NCI-H146 treated with DMSO at 0.1 percent for 48 hours (cell line): ENCODE results near the gene TTLL11.

Experiments used
- DNase-seq: peaks from one replicate; lab custom pipeline; 2025; ENCODE audit not compliant: unreplicated experiment; lab: John Stamatoyannopoulos, UW

TTLL11 gene

DNA sequence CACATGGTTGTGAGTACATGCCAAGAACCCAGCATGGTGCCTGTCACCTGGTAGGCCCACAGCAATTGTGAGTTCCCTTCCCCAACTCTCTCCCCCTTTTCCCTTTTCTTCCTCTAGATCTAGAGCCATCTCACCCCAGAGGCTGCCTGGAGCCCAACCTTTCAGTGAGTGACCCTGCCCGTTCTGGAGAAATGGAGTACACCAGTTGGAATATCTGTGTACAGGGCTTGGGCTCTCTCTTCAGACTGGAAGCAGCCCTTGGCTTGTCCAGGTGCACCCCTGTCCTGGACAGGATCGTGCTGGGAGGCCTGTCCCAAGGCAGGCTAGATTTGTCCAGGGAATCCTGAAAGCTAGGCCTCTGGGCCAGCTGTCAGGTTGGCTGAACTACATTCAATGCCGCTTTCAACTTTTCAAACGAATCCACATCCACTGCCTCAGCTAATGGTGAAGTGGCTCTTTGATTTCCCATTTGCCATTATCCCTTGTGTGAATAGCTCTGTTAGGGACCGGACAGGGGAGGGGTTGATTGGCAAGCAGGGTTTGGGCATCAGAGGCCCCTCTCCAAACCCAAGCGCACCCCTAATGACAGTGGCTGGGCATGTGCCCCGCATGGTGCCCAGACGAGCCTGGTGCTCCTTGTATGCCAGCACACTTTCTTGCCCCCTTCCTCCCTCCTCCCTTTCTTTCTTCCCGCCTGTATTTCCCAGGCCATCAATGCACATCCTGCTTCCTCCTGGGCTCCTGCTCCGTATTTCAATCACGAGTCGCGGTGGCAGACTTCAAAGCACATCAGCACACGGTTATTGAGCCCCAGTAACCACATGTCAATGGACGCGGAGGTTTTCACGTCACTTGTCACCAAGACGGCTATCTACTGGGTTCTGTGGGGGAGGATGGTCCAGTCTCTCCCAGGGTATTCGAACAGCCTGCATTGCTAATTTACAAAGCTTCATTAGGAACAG, 230.5 kb downstream of the TTLL11 start:
- DNase-seq, result no peak

DNA sequence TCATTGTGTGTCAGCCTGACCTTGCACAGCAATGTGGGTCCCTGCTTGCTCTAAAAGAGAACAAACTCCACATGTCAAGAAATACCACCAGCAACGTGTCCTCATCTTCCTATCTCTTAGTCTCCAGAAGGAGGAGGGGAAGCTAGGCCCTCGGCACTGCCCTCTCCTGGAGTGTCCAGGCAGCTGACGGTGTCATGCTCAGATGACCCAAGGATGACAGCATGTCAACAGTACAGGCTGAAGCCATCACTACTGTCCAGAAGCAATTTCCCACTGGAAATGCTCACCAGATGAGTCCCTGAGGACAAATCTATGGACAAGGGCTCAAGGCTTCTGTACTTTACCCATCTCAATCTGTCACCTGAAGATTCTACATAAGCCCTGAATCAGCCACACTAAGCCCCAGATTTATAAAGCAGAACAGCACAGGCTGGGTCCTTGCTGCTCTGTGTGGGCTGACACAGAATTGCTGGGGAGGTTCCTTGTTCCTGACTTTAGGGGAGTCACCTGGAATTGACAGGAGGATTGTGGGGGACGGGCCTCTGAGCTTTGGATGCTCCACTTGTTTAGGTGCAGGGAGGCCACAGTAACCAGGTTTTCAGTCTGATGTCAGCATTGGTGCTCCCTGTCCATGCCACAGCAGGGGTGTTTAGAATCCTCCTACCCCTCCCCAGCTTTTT, 231.5 kb downstream of the TTLL11 start:
- DNase-seq, result no peak

DNA sequence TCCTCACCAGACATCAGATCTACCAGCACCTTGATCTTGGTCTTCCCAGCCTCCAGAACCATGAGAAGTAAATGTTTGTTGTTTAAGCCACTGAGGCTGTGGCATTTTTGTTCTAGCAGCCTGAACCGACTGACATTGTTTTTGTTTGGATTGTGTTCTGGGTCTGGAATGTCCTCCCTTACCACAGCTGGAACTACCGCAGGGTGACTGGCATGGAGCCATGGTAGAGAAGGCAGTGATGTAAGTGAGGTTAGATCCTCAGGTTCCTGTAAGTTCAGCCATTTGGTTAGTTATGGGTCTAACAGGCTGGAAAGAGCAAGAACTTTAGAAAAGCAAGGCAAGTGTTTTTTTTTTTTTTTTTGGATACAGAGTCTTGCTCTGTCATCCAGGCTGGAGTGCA, 232.4 kb downstream of the TTLL11 start:
- DNase-seq, result no peak

DNA sequence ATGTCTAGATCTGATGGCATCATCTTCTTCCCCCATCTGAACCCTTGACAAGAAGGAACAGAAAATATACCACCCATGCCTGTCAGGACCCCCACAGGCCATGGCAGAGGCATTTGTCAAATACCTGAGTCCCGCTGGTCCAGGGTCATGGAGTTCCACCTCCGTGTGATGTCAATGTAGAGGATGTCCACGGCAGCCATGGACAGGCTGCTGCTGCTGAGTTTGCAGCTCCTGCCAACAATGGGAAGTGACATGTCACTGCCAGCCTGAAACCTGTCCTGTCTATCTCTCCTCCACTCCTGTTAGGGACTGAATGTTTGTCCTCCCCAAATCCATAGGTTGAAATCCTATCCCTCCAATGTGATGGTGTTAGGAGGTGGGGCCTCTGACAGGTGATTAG, 232.9 kb downstream of the TTLL11 start:
- DNase-seq, result no peak

DNA sequence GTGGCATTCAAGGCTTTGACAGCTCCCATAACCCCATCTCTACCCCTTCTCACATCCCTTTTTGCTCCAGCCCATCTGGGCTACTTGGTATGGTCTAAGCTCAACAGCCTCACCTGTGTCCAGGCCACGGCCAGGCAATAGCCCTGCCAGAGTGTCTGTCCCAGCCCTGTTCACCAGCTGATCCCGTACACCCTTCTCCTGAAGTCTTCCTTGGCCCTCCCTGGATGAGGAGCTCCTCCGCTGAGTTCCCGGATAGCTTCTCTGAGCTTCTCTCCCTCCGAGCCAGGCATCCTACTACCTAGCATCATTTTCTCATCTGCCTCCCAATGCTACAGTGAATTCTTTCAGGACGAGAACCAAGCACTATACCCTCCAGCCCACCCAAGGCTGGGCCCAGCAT, 233.5 kb downstream of the TTLL11 start:
- no peak for DNase-seq

DNA sequence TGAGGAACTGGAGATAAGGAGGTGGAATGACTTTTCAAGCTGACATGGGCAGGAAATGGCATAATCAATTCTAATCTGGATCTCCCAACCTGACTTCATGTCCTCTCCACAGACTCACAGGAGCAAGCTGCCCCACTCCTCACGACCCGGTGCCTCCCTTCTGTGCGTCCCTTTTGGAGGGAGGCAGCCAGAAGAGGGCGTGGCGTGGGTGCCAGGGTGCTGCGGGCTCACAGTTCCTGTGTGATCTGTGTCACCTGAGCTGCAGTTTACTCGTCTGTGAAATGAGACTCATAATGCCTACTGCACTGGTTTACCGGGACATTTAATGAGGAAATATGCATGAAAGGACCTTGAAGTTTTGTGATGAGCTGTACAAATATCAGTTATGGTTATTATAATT, 234.3 kb downstream of the TTLL11 start:
- no peak for DNase-seq

DNA sequence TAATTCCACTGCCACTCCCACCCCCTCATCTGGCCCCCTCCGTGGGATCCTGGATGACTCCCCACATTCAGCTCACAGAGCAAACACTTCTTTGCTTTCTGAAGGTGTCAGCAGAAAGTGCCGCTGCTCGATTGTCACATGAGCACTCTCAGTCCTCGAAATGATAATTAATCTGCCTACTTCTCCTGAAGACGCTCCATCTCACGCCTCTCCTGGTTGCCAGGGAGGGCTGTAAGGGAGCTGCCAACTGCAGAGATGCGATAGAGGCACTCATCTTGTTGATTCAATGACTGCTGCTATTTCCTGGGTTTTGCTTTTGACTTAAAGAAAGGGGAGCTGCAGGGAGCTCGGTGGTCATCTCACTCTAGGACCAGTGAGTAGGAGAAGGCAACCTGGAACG, 235.2 kb downstream of the TTLL11 start:
- DNase-seq, result no peak

DNA sequence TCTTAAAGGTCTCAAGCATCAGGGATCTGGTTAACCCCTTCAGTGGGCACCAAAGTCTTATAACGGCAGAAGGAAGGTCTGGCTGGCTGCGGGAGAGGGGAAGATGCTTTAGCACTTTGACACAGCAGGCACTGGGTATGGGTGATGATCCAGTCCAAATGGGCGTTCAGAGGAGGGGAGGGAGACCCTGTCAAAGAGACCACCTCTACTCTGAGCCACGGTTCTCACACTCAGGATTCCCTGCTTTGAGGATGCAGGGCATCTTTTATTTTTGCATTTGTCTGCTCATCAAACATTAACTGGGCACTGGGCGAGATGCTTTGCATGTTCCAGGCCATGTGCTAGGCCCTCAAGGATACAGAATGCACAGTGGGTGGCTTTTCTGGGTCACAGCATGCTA, 237.6 kb downstream of the TTLL11 start:
- DNase-seq, result no peak

DNA sequence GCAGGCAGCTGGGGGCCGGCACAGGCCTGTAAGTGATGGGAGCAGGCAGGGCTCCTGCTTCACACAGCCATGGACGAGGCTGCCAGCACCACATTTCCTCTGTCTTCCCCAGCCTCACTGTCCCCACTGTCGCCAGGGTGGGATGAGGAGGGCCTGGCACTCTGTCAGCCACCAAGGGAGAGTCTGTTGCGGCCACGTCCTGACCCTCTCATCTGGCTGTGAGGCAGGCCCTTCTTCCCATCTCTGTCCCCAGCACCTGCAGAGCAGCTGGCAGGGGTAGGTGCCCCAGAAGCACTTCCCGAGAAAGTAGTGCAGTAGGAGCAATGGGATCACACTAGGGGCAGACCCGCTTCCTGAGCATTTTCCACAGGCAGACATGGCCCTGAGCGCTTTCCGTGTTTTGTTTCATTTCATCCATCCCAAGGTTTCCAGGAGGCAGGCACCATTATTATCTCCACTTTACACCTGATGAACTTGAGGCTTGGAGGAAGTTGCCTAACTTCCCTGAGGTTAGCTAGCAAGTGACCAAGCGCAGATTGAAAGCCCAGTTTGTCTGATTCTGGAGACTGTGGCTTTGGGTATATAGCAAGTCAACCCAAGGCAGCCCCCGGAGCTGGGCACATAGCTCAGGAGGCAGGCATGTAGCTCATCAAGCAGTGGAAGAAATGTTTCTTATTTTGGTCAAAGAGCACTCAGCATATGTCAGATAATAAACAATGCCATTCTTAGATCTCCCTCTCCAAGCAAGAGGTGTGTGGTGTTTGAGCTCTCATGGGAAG, 239.3 kb downstream of the TTLL11 start:
- no peak for DNase-seq

DNA sequence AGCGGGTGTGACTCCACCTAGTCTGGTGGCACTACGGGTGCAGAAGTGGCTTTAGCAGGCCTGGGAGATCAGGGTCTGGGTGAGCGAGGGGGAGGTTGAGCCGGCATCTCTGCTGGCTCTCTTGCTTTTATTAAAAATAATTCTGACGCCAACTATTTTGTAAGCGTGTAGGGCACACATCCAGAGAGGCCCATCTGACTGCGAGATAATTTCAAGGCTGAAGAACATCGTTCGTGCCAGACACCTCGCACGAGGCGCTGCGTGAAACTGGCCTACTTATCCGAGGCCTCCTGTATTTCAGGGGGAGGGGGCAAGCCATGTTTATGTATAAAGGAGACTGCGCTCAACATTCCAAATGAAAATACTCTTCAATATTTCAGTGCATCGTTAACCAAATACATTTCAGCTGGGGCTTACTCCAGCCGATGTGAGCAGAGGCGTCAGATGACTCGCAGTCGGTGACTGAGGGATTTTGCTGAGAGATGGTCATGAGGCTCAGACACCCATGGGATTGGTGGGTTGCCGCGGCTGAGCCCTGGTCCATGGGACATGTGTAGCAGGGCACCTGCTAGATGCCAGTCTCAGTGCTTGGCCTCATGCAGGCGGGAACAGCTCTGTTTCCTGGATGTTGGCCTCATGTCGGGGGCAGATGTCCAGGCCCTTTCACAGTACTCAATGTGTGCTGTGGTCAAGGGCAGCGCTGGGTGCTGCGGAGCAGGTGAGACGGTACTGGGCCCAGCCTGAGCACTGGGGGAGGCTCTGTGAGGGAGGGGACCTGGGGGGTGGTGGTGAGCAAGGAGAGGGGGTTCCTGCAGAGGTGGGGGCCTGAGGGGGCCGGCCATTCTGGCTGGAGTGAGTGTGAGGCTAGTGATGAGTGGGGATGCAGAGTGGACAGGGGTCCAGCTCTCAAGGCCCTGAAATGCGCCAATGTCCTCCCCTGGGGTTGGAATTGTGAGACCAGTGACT, 240.2 kb downstream of the TTLL11 start:
- no peak for DNase-seq

DNA sequence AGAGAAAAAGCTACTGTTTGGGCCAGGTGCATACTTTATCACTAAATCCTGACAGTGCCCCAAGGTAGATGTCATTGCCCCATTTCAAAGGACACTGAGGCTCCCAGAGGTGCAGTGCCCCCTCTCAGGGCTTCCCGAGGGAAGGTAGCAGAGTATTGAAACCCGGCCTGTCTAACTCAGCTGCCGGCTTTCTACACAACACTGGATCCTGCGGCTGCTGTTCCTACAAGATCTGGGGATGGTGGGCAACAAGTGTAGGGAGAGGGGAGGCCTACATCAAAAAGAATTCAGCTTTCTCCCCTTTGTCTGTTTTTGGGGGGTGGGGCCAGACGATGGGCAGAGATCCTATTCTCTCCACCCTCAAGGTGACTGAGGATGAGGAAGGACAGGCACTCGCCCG, 240.9 kb downstream of the TTLL11 start:
- DNase-seq, result no peak

DNA sequence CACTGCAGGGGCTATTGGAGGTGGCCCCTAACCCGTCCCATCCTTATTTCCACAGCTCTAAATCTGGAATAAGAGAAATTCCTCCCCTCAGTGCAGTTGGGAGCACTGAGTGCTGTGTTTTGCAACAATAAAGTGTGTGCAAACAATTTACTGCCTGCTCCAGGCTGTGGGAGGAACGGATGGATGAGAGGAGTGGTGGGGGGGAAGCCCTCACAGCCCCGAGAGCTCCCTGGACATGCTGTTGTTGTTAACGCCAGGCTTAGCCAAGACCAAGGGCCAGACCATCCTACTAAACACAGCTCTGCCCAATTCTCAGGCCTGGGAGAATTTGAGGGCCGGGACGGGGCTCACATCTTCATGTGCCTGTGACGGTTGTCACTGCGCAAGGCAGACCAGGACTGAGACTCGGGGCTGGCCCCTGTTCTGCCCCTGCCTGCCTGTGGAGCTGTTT, 241.4 kb downstream of the TTLL11 start:
- DNase-seq, result no peak

DNA sequence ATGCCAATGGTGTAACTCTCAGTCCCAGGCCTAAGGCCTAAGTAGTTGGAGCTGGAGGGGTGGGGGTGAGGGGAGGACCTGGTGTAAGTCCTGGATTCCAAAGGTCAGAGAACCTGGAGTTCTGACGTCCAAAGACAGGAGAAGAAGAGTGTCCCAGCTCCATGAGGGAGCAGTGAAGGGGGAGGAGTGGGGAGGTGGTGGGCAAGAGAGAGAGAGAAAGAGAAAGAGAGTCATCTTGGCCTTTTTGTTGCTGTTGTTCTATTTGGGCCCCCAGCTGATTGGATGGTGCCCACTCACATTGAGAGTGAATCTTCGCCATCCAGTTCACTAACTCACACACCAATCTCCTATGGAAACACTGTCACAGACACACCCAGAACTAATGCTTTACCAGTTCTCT, 242.7 kb downstream of the TTLL11 start:
- DNase-seq, result no peak

DNA sequence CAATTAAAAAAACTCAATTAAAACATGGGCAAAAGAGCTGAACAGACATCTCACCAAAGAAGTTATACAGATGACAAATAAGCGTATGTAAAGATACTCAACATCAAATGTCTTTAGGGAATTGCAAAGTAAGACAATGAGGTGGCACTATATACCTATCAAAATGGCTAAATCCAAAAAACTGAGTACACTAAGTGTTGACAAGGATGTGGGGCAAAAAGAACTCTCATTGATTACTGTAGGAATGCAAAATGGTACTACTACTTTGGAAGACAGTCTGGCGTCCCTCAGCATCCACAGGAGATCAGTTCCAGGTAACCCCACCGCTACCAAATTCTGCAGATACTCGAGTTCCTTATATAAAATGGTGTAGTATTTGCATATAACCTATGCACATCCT, 243.6 kb downstream of the TTLL11 start:
- no peak for DNase-seq

DNA sequence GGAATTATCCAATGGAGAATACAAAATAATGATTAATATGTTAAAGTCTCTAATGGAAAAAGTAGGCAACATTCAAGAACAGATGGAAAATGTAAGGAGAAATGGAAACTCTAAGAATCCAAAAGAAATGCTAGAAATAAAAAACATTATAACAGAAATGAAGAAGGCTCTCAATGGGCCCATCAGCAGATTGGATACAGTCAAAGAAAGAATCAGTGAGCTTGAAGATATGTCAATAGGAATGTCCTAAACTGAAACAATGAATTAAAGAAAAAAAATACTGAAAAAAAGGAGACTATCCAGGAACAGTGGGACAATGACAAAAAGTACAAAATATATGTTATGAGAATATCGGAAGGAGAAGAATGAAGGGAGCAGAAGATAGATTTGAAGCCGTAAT, 248.5 kb downstream of the TTLL11 start:
- DNase-seq, result no peak

DNA sequence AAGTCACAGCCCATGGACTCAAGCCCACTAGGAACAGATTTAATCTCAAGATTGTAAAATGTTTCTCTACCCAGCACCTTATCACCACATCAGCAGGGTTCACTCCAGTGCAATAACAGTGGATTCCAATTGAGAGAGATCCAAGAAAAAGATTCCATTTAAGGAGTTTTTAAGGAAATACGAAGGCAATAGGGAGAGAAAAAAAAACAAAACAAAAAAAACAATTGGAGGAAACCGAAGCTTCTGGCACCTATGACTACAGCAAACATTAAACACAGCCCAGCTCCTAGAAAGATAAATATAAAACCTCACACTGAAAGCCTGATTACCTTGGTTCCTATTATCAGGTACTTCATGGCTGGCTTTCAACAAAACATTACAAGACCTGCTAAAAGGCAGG, 249.0 kb downstream of the TTLL11 start:
- DNase-seq, result no peak

DNA sequence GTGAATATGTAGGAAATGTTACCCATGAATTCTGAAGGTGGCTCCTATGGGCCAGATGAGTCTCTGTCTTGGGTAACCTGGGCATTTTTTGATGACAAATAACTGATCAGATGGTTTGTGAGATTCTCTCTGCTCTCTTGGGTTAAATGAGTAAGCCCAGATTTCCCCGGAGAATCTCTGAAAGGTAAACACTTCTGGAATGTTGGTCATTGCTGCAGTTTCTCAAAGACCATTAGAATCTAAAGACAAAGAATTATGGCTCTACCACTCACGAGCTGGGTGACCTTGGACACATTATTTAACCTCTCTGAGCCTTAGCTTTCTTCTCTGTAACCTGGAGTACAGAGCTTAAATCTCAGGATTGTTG, 250.5 kb downstream of the TTLL11 start:
- DNase-seq, result no peak

DNA sequence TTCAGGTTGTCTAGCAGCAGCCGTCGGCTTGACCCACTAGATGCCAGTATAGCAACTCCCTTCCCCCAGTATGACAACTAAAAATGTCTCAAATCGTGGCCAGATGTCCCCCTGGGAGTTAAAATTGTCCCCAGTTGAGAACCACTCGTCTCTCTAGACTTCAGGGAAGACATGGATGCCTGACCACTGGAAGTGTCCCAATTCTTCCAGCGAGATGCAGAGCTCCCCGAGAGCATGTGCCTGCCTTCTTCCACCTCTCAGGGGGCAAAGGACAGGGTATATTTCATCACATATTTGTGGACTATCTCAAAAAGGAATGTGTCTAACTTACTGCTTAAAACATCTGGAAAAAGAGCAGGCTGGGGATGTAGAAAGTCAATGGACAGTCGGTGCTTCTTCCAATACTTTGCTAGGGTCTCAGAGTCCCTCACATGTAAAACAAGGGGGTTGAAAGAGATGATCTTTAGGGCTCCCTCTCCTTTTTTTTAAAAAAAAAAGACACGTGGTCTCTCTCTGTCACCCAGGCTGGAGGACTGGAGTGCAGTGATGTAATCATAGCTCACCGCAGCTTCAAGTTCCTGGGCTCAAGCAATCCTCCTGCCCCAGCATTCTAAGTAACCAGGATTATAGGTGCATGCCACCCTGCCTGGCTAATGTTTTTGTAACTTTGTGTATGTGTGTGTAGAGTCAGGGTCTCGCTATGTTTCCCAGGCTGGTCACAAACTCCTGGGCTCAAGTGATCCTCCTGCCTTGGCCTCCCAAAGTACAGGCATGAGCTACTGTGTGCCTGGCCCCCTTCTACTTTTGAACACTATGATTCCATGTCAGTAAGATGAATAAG, 251.1 kb downstream of the TTLL11 start:
- DNase-seq, result no peak
